NT2/D1 (cell line): ENCODE data around the gene RAPGEF6.

Source experiments
- SUZ12 ChIP-seq: IDR thresholded peaks from 2 replicates; pipeline ENCODE4 v1.6.1; 2011; ENCODE audit not compliant: insufficient read length, insufficient read depth; ENCODE audit errors: extremely low read depth
- YY1 ChIP-seq: IDR thresholded peaks from 2 replicates; pipeline ENCODE4 v1.6.1; 2011; ENCODE audit not compliant: insufficient read length, insufficient read depth
- ZNF274 ChIP-seq: IDR thresholded peaks from 2 replicates; pipeline ENCODE4 v1.6.1; 2011; ENCODE audit warnings: mild to moderate bottlenecking, low read depth, low read length

GRCh38 chr5:131634666-131634995, 398 bp downstream of the RAPGEF6 start:
- TF ChIP-seq SUZ12 (no peak), ZNF274 (no peak), YY1 (no peak)
